Measurements from ENCODE around the gene GPATCH8. TPM values are rescaled to one million over a fixed set of nuclear protein-coding genes. Genes with fewer than 3 reads are reported as not detected.

Gene GPATCH8
- total RNA-seq, 1 donor from 2014 or later = 64.5 TPM

- ChIA-PET CTCF (no interaction called here), POLR2A (no interaction called here)
- no peak for ATAC-seq (ENCODE audit: low read depth)
- H3K27me3 Mint-ChIP-seq = no peaks in the 10 kb centered on the region
- no peaks in the 10 kb centered on the region for H3K9me3 Mint-ChIP-seq
- no peak overlapping the region for H3K27ac Mint-ChIP-seq
- peaks cover 4% of the 10 kb centered on the region for H3K4me1 Mint-ChIP-seq
- H3K36me3 Mint-ChIP-seq (ENCODE audit: low read depth) = peaks cover 17% of the 10 kb centered on the region
- TF ChIP-seq CTCF (IDR thresholded peaks at IDR 0.05) = no peak
- DNase-seq = no peak
- intact Hi-C loops (cut with micrococcal nuclease) = no loop called here
- H3K4me3 Mint-ChIP-seq = no peak overlapping the region
These were observed 51.4 kb downstream of the GPATCH8 start for GRCh38 chr17:44451832-44452231.

- Mint-ChIP-seq H3K27ac (no peak overlapping the region), H3K36me3 (ENCODE audit: low read depth) (peaks cover 17% of the 10 kb centered on the region), H3K27me3 (no peaks in the 10 kb centered on the region), H3K9me3 (no peaks in the 10 kb centered on the region), H3K4me1 (peaks cover 4% of the 10 kb centered on the region), H3K4me3 (no peak overlapping the region)
- intact Hi-C loops (cut with micrococcal nuclease) = no loop called here
- TF ChIP-seq CTCF (IDR thresholded peaks at IDR 0.05) = no peak
- ATAC-seq (ENCODE audit: low read depth) (no peak), DNase-seq (no peak)
- ChIA-PET POLR2A (no interaction called here), CTCF (no interaction called here)
These were observed 52.1 kb downstream of the GPATCH8 start for GRCh38 chr17:44451016-44451627.

GRCh38 chr17:44448412-44448811, 54.8 kb downstream of the GPATCH8 start:
- Mint-ChIP-seq H3K27me3 (no peaks in the 10 kb centered on the region), H3K9me3 (no peaks in the 10 kb centered on the region), H3K36me3 (ENCODE audit: low read depth) (peaks cover 17% of the 10 kb centered on the region), H3K4me3 (no peak overlapping the region), H3K27ac (no peak overlapping the region), H3K4me1 (peaks cover 7% of the 10 kb centered on the region)
- POLR2A ChIA-PET = no interaction called here
- intact Hi-C loops (cut with micrococcal nuclease) = no loop called here
- no peak for TF ChIP-seq CTCF (IDR thresholded peaks at IDR 0.05)
- CTCF ChIA-PET = no interaction called here
- ATAC-seq (ENCODE audit: low read depth) (no peak), DNase-seq (no peak)

GRCh38 chr17:44444735-44445105, 58.5 kb downstream of the GPATCH8 start:
- H3K27me3 Mint-ChIP-seq = no peaks in the 10 kb centered on the region
- intact Hi-C loops (cut with micrococcal nuclease) = no loop called here
- POLR2A ChIA-PET = no interaction called here
- ATAC-seq (ENCODE audit: low read depth) = no peak
- TF ChIP-seq CTCF (IDR thresholded peaks at IDR 0.05) = no peak
- no peak overlapping the region for H3K27ac Mint-ChIP-seq
- CTCF ChIA-PET = no interaction called here
- DNase-seq = no peak
- no peaks in the 10 kb centered on the region for H3K9me3 Mint-ChIP-seq
- no peak overlapping the region for H3K4me3 Mint-ChIP-seq
- H3K36me3 Mint-ChIP-seq (ENCODE audit: low read depth) = peaks cover 18% of the 10 kb centered on the region
- H3K4me1 Mint-ChIP-seq = peaks cover 7% of the 10 kb centered on the region

GRCh38 chr17:44442806-44443205, 60.4 kb downstream of the GPATCH8 start:
- H3K4me1 Mint-ChIP-seq = peaks cover 11% of the 10 kb centered on the region
- CTCF ChIA-PET = interaction anchor here (1.4 kb wide), 1 partner anchor 81 kb away, joined by 3 read pairs; no protein-coding TSS in a partner anchor
- H3K9me3 Mint-ChIP-seq = no peaks in the 10 kb centered on the region
- no peak overlapping the region for H3K27ac Mint-ChIP-seq
- no peak for TF ChIP-seq CTCF (IDR thresholded peaks at IDR 0.05)
- ATAC-seq (ENCODE audit: low read depth) (no peak), DNase-seq (no peak)
- intact Hi-C loops (cut with micrococcal nuclease) = no loop called here
- POLR2A ChIA-PET = no interaction called here
- no peaks in the 10 kb centered on the region for H3K27me3 Mint-ChIP-seq
- peaks cover 22% of the 10 kb centered on the region for H3K36me3 Mint-ChIP-seq (ENCODE audit: low read depth)
- H3K4me3 Mint-ChIP-seq = no peak overlapping the region

Data from activated B cell treated with CpG ODN at 0.5 μM for 24 hours (primary cell).